HG03139 (cell line): ENCODE data around the gene OR51E2.
A peak's percentile ranks its signal among the peaks of the same experiment; 100 is the strongest.

Experiments used
- ATAC-seq: cut with Tn5 transposase; IDR thresholded peaks from one replicate; pipeline ENCODE4 v1.9.1; 2021; ENCODE audit not compliant: unreplicated experiment

OR51E2 gene

GRCh38 chr11:4664786-4665185, 32.9 kb downstream of the OR51E2 start:
- no peak for ATAC-seq

DNA sequence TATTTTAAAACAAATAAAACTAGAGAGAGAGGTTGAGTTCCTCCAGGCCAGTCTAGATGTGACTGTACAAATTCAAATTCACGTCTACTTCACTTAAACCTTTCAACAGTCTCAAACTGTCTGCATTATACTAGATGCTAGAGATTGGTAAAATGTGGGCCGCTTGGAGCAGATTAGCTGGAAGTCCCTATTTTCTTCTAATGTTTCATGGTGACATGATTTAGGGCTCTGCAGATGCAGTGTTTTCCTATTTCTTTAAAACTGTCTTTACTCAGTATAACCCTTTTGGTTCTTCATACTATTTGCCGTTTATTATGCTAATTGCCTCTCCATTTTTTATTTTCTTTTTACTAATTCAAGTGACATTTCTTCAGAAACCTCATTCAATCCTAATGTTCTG, 33.5 kb downstream of the OR51E2 start:
- no peak for ATAC-seq

DNA sequence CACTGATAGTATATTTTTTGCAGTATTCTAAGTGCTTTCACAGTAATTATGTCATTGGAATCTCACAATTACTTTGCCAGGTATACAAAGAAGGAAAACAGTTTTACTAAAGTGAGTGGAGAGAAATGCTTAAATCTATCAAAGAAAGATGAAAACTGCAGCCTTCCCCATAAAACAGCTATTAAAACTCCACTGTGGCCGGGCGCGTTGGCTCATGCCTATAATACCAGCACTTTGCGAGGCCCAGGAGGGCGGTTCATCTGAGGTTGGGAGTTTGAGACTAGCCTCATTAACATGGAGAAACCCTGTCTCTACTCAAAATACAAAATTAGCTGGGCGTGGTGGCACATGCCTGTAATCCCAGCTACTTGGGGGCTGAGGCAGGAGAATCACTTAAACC, 34.8 kb downstream of the OR51E2 start:
- no peak for ATAC-seq

GRCh38 chr11:4658629-4659445, 38.8 kb downstream of the OR51E2 start:
- no peak for ATAC-seq

DNA sequence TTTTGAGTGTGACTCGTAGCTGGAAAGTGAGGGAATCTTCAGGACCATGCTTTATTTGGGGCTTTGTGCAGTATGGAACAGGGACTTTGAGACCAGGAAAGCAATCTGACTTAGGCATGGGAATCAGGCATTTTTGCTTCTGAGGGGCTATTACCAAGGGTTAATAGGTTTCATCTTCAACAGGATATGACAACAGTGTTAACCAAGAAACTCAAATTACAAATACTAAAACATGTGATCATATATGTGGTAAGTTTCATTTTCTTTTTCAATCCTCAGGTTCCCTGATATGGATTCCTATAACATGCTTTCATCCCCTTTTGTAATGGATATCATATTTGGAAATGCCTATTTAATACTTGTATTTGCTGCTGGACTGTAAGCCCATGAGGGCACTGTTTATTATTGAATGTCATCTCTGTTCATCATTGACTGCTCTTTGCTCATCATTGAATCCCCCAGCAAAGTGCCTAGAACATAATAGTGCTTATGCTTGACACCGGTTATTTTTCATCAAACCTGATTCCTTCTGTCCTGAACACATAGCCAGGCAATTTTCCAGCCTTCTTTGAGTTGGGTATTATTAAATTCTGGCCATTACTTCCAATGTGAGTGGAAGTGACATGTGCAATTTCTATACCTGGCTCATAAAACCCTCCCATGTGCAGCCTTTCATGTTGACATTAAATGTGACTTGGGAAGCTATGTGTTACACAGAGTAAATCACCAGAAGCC, 42.9 kb downstream of the OR51E2 start:
- ATAC-seq: no peak

- ATAC-seq: no peak
These were observed 49.9 kb downstream of the OR51E2 start for GRCh38 chr11:4647766-4648165.

DNA sequence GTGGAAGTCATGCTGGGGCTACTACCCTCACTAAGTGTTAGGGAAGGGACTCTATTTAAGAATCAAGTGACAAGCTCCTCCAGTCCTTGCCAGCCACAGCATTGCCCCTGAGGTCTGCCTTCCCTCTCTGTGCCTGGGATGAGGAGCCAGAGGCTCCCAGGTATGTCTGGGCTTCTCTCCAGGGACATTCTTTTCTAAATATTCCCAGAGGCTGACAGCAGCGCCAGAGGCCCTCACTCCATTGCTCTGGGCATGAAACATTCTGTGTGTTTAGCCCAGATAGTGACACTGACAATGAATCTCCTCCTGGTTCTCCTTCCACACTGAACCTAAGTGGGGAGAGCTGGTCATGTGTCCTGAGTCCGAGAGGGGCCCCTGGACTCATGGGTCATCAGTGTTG, 51.7 kb downstream of the OR51E2 start:
- ATAC-seq: no peak

- ATAC-seq: no peak
These were observed 53.4 kb downstream of the OR51E2 start for GRCh38 chr11:4644233-4644632.

GRCh38 chr11:4643682-4644081, 54.0 kb downstream of the OR51E2 start, which contains the start of gene OR51E1:
OR51E1 (plus strand) TSS chr11:4643982; CDS start chr11:4652527, 8,545 bp downstream.
- no peak for ATAC-seq

DNA sequence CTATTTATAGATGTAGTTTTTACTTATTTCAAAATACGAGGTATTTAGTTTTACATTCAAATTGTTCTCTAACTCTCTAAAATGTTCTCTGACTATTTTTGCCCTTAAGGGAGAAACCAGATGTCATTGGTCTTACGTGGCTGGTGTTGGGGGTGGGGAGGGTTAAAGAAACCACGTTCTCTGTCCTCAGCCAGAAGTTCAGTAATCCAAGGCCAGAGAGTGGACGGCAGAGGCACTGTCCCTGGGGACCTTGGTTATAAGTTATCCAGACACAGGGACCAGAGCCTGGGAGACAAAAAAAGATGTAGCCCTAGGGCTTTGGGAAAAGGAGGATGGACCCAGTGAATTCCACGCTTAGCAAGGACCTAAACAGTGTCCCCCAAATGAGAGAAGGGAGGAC, 54.6 kb downstream of the OR51E2 start:
- ATAC-seq: no peak

DNA sequence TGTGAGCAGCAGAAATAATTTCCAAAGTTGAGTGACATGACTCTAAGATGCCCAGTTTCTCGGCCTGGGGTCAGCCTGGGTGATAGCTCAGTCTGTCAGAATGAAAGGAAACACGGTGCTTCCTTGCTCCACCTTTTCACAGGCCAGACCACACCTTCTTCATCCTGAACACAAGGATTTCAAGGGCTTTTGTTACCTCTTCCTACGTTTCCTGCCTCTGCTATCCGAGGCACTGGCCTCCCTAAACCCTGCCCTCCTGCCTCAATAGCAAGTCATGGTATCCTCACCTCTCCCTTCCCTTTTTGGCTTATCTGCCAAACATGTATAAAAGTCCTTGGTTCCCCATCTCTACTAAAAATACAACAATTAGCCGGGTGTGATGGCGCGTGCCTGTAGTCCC, 55.6 kb downstream of the OR51E2 start:
- ATAC-seq: no peak

DNA sequence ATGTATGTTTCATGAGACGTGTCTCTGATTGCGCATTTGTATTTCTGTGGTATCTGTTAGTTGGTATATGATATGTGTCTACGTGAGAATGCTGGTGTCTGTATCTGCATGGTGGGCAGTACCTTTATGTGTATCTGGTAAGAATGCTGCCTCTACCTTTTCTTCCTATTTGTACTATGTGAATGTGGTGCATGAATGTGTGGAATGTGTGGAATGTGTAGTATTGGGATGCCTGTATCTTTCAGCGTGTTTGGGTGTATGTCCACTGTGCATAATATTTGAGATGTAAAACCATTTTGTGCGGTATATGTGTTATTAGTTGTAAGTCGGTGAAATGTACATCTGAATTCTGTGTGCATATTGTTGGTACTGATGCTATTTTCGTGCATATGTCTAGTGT, 56.2 kb downstream of the OR51E2 start:
- ATAC-seq: no peak

DNA sequence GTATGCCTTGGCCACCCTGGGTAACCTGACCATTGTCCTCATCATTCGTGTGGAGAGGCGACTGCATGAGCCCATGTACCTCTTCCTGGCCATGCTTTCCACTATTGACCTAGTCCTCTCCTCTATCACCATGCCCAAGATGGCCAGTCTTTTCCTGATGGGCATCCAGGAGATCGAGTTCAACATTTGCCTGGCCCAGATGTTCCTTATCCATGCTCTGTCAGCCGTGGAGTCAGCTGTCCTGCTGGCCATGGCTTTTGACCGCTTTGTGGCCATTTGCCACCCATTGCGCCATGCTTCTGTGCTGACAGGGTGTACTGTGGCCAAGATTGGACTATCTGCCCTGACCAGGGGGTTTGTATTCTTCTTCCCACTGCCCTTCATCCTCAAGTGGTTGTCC, 57.7 kb downstream of the OR51E2 start:
- ATAC-seq: no peak

DNA sequence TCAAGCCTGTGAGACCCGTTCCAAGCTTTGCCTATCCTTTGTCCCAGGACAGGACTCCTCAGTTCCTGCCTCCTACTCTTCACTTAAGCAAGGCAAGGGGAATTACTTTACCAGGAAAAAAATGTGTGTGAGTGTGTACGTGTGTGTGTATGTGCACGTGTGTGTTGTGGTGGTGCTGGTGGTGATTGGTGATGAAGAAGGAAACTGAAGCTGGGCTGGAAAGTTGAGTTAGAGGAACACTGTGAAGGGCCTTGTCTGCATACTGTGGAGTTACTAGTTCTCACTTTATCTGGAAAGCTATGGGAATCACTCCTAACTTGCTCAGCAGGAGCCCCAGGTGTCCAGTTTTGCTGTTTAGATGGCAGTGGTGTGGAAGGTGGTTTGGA, 60.0 kb downstream of the OR51E2 start:
- ATAC-seq: no peak

DNA sequence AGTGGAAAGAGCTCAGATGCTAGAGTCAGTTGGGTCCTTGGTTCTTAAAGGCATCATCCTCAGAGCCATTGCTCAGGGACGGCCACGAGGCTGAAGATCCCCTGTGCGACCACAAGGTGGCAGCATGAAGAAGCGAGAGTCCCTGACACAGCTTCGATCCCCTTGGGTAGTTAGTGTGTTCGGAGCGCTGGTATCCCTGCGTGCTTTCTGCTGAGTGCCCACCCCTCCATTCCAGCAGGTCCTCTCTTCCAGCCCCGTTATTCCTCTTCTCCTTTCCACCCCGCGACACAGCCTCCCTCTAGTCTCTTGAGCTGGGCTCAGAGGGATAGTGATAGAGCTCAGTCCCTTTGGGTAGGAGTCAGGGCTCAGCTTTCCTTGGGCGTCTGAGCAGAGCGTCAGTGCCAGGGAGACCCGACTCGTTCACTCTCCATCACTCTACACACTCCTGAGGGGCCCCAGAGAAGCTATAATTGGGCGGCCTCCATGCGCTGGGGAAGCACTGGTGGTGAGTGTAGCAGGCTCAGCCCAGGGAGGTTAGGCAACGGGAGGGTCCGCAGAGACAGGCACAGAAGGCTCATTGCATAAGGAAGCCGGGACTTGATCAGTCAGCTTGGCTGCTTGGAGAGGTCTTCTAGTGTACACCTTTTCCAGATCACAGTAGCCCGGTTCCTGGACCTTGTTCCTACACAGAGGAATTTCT, 60.5 kb downstream of the OR51E2 start, which contains the start of gene OR51D1:
OR51D1 (plus strand) TSS at position 516 of the 700 bp plus-strand sequence. CDS start 2,314 bp downstream, outside the sequence.
- peak; percentile 88 for ATAC-seq

DNA sequence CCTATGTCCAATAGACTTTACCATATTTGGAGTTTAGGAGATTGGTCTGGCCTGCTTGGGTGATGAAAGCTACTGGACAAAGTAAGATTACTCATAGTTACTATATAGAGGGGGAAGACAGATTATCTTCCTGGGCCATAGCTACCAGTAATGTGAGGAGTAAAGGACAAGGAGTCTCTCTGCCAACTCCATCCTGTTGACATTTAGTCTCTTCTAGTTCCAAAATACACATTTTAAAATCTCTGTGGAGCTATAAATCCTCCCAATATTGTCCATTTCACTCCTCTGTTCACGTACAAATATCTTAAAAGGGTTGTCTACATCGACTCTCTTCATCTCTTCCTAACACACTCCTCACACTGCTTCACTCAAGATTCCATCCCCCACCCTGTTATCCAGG, 61.5 kb downstream of the OR51E2 start:
- ATAC-seq: no peak
